DOHH2 (cell line): ENCODE data around the gene GFRA4.

ENCODE experiments used
- H3F3A ChIP-seq: fragments of 200-600 bp; sonication (generic), shearing (Covaris generic); 2 replicates; pipeline ENCODE4 v1.6.0; 2016; ENCODE audit warnings: antibody characterized with exemption, mild to moderate bottlenecking; ENCODE audit not compliant: control insufficient read depth, insufficient read depth
- H3K27ac ChIP-seq: fragments of 200-600 bp; sonication (generic); 2 replicates; pipeline ENCODE4 v1.5.1; 2014; ENCODE audit warnings: low read depth, mild to moderate bottlenecking, low read length, moderate library complexity
- H3K27me3 ChIP-seq: fragments of 200-600 bp; sonication (generic); 2 replicates; pipeline ENCODE4 v1.6.1; 2014; ENCODE audit warnings: mild to moderate bottlenecking, low read length, mixed read lengths; ENCODE audit not compliant: control insufficient read depth
- H3K36me3 ChIP-seq: fragments of 200-600 bp; sonication (generic); 2 replicates; pipeline ENCODE4 v1.6.1; 2014; ENCODE audit warnings: mild to moderate bottlenecking, low read length, moderate library complexity, mixed read lengths; ENCODE audit not compliant: control insufficient read depth
- H3K4me1 ChIP-seq: fragments of 200-600 bp; sonication (generic); 2 replicates; pipeline ENCODE4 v1.6.1; 2014; ENCODE audit warnings: mild to moderate bottlenecking, low read length, mixed read lengths; ENCODE audit not compliant: control insufficient read depth
- H3K4me2 ChIP-seq: fragments of 200-600 bp; sonication (generic); 2 replicates; pipeline ENCODE4 v1.6.0; 2014; ENCODE audit warnings: mild to moderate bottlenecking, low read length, moderate library complexity
- H3K4me3 ChIP-seq: fragments of 200-600 bp; sonication (generic); 2 replicates; pipeline ENCODE4 v1.5.1; 2014; ENCODE audit warnings: mild to moderate bottlenecking, low read length, mixed read lengths
- H3K79me2 ChIP-seq: fragments of 200-600 bp; sonication (generic); 2 replicates; pipeline ENCODE4 v1.6.1; 2014; ENCODE audit warnings: mild to moderate bottlenecking, low read length, mixed read lengths; ENCODE audit not compliant: control insufficient read depth
- H3K9me2 ChIP-seq: fragments of 200-600 bp; sonication (generic); replicated peaks from 2 replicates; pipeline ENCODE4 v1.6.1; 2014; ENCODE audit warnings: mild to moderate bottlenecking, low read length, mixed read lengths; ENCODE audit not compliant: control insufficient read depth
- H3K9me3 ChIP-seq: fragments of 200-600 bp; sonication (generic); 2 replicates; pipeline ENCODE4 v1.6.1; 2014; ENCODE audit warnings: antibody characterized with exemption, low read length, mixed read lengths; ENCODE audit not compliant: control insufficient read depth, insufficient read depth
- H4K20me1 ChIP-seq: fragments of 200-600 bp; sonication (generic); 2 replicates; pipeline ENCODE4 v1.6.0; 2014; ENCODE audit warnings: low read depth, mild to moderate bottlenecking, antibody characterized with exemption, low read length, moderate library complexity; ENCODE audit not compliant: control insufficient read depth, insufficient read depth
- CTCF ChIP-seq: fragments of 200-600 bp; sonication (generic); IDR thresholded peaks from one replicate; pipeline ENCODE4 v1.5.1; 2014; ENCODE audit warnings: antibody characterized with exemption, mild to moderate bottlenecking, low read depth, low read length; ENCODE audit not compliant: poor library complexity, severe bottlenecking
- EZH2phosphoT487 ChIP-seq: fragments of 200-600 bp; sonication (generic); IDR thresholded peaks from 2 replicates; pipeline ENCODE4 v1.6.1; 2017; ENCODE audit warnings: borderline replicate concordance, mild to moderate bottlenecking, antibody characterized with exemption, low read length, moderate library complexity, mixed read lengths

Gene GFRA4

GRCh38 chr20:3673221-3674070 lies 10.2 kb upstream of the GFRA4 start:
- Histone ChIP-seq H3K9me2 (no peaks in the 10 kb centered on the region), H3K9me3 (no peaks in the 10 kb centered on the region), H3K4me1 (no peaks in the 10 kb centered on the region; the same call in 1 of the 2 replicates), H3K27ac (no peak overlapping the region), H4K20me1 (no peaks in the 10 kb centered on the region), H3K4me3 (no peak overlapping the region), H3K4me2 (no peak overlapping the region), H3K27me3 (peaks cover 21% of the 10 kb centered on the region), H3K79me2 (no peaks in the 10 kb centered on the region), H3K36me3 (no peaks in the 10 kb centered on the region), H3F3A (no peaks in the 10 kb centered on the region)
- TF ChIP-seq CTCF (no peak), EZH2phosphoT487 (no peak)

GRCh38 chr20:3672547-3673171 lies 9.5 kb upstream of the GFRA4 start:
- no peak overlapping the region for H3K4me3 ChIP-seq
- H3K9me3 ChIP-seq, result no peaks in the 10 kb centered on the region
- peak overlapping the region; percentile 26 for H3K4me2 ChIP-seq
- no peak overlapping the region for H3K27ac ChIP-seq
- no peaks in the 10 kb centered on the region for H3K79me2 ChIP-seq
- no peaks in the 10 kb centered on the region for H3F3A ChIP-seq
- H3K36me3 ChIP-seq, result no peaks in the 10 kb centered on the region
- no peaks in the 10 kb centered on the region for H4K20me1 ChIP-seq
- no peak for TF ChIP-seq CTCF
- TF ChIP-seq EZH2phosphoT487, result no peak
- no peaks in the 10 kb centered on the region; the same call in 1 of the 2 replicates for H3K4me1 ChIP-seq
- peaks cover 21% of the 10 kb centered on the region for H3K27me3 ChIP-seq
- no peaks in the 10 kb centered on the region for H3K9me2 ChIP-seq

- H3K4me1 ChIP-seq, result no peaks in the 10 kb centered on the region; the same call in 1 of the 2 replicates
- peaks cover 24% of the 10 kb centered on the region for H3K27me3 ChIP-seq
- no peak overlapping the region for H3K4me3 ChIP-seq
- no peaks in the 10 kb centered on the region for H4K20me1 ChIP-seq
- H3K79me2 ChIP-seq, result no peaks in the 10 kb centered on the region
- no peaks in the 10 kb centered on the region for H3K9me2 ChIP-seq
- no peaks in the 10 kb centered on the region for H3F3A ChIP-seq
- H3K27ac ChIP-seq, result no peak overlapping the region
- H3K4me2 ChIP-seq, result 0 out of 2 replicates have a peak overlapping the region, but pooled peaks have one; percentile 26
- H3K9me3 ChIP-seq, result no peaks in the 10 kb centered on the region
- TF ChIP-seq EZH2phosphoT487, result no peak
- TF ChIP-seq CTCF, result no peak
- no peaks in the 10 kb centered on the region for H3K36me3 ChIP-seq
Measured at GRCh38 chr20:3671986-3672546, 8.9 kb upstream of the GFRA4 start.
